Spleen (tissue), 7 donors: ENCODE results near the gene TTLL11.

ENCODE experiments used
- POLR2A ChIP-seq, 3 donors: fragments of 450-650 bp; IDR thresholded peaks; one replicate each; pipeline ENCODE4 v1.5.1; 2017; ENCODE audit warnings: antibody characterized with exemption in 3 of 3, mild to moderate bottlenecking in 1 of 3
- POLR2AphosphoS5 ChIP-seq, 3 donors: sonication (generic); formaldehyde crosslinking; IDR thresholded peaks; one replicate each; pipeline ENCODE4 v1.5.1; 2017; ENCODE audit warnings: antibody characterized with exemption in 3 of 3
- TF ChIP-seq, protein P1 (sequence below), 11 experiments: fragments of 200-600 bp in 7 of 11; fragments of 450-650 bp in 4 of 11; sonication (generic) in 4 of 11; IDR thresholded peaks in 8 of 11; conservative IDR thresholded peaks in 3 of 11; 1 replicate in 7 of 11; 2 replicates in 4 of 11; pipeline versions ENCODE4 v1.4.0 to v1.8.0; 2016 to 2021; ENCODE audit warnings: antibody characterized with exemption in 11 of 11, inconsistent platforms in 4 of 11, mild to moderate bottlenecking in 1 of 11
- donor health status: DM: no; HTN: no; CAD: no; lungs with moderate emphysema.
- donor health status: DM: no; HTN: no; CAD: no.
- donor health status: DM: no; HTN: no; CAD: no.

DNA sequence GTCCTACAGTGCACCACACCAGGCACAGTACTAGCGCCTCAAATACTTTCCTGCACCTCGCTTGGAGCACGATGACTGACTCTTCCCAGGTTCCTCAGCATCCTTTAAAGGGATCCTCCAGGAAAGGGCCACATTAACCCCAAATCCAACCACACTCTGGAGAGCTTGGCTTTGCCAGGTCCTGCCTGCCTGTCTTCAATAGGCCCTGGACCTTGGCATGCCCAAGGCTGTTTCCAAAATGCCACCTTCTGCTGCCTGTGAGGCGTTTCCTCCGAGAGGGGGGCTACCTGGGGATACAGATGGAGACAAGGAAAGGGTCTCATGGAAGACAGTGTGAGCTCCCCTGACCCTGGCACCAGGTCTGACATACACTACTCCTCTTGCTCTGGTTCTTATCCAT lies 271.8 kb downstream of the TTLL11 start:
- TF ChIP-seq, protein P1, sequence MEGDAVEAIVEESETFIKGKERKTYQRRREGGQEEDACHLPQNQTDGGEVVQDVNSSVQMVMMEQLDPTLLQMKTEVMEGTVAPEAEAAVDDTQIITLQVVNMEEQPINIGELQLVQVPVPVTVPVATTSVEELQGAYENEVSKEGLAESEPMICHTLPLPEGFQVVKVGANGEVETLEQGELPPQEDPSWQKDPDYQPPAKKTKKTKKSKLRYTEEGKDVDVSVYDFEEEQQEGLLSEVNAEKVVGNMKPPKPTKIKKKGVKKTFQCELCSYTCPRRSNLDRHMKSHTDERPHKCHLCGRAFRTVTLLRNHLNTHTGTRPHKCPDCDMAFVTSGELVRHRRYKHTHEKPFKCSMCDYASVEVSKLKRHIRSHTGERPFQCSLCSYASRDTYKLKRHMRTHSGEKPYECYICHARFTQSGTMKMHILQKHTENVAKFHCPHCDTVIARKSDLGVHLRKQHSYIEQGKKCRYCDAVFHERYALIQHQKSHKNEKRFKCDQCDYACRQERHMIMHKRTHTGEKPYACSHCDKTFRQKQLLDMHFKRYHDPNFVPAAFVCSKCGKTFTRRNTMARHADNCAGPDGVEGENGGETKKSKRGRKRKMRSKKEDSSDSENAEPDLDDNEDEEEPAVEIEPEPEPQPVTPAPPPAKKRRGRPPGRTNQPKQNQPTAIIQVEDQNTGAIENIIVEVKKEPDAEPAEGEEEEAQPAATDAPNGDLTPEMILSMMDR (IDR thresholded peaks at IDR 0.05 in 8 of 11, conservative IDR thresholded peaks at IDR 0.05 in 3 of 11): no peak
- TF ChIP-seq POLR2A (IDR thresholded peaks at IDR 0.05) (no peak), POLR2AphosphoS5 (IDR thresholded peaks at IDR 0.05) (no peak)
